GM18873 (cell line): ENCODE measurements around the gene CFAP97D2.
"Not testable (repeated sequence)": the region's sequence is repeated elsewhere in the genome, so short reads cannot be mapped to it uniquely, and the experiment has no call there.

ENCODE experiments used
- ATAC-seq: cut with Tn5 transposase; IDR thresholded peaks from one replicate; pipeline ENCODE4 v1.9.1; 2021; ENCODE audit warnings: mild to moderate bottlenecking, moderate library complexity, moderate number of reproducible peaks; ENCODE audit not compliant: unreplicated experiment, low FRiP score

Gene CFAP97D2

DNA sequence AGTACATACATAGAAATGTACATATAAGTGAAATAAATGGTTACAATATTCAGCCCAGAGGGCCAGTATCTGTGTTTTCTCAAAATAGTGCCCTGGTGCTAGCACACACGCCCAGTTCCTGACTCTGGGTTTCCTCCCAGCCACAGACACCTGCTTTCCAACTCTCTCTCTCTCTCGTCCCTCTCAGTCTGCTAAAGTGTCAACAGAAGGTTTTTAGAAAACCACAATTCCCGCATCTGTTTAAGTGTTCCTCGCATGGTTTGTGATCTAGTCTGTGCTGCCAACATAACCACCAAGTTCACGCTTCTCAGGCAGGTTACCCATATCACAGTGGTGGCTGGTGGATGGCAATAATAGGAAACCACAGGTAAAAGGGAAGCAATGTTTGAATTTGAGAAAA lies 84.5 kb downstream of the CFAP97D2 start:
- no peak for ATAC-seq

GRCh38 chr13:114264313-114264712 lies 85.3 kb downstream of the CFAP97D2 start:
- ATAC-seq: not testable (repeated sequence)

DNA sequence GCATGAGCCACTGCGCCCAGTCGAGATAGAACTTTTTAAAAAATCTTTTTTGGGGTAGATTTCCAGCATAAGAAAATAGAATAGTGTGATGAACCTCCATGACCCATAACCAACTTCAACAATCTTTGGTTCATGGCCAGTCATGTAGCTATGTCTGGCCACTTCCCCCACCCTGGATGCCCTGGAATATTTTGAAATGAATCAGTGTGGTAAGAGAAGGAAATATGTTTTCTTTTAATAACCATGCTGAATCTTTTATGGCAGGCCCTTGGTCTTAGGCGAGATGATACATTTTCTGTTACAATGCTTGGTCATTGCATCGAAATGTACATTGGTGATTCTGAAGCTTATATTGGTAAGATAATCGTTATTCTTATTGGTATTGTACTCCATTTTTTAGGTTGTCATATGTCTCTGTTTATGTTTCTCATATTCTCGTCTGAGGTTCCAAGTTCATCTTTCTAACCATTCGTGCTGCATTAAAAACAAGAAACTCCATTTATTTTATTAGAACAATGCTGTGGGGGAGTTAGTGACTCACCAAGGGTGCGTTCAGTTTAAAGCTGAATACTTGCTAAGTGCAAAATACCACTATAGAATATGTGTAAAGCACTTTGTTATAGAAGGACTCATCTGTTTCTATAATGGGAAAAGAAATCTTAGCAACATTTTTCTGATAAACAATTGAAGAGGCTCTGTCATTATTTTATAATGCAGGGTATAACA lies 86.0 kb downstream of the CFAP97D2 start:
- no peak for ATAC-seq

DNA sequence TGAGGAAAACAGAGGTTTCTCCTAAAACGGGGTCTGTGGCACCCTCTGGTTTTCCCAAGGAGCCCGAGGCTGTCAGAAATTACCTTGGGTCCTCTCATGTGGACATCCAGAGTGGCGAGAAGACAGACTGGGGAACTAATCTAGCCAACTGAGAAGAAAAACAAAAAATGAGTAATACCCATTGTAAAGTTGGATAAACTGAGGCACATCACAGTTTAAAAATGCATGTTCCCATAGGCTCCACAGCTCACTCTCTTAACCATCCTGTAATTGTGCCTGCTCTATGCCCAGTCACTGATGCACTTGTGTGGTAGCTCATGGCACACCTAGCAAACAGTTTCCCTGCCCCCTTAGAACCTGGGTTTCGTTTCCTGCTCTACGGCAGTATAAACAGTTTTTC lies 87.2 kb downstream of the CFAP97D2 start:
- ATAC-seq: no peak

- no peak for ATAC-seq
Observed at GRCh38 chr13:114268344-114269280, 89.6 kb downstream of the CFAP97D2 start.

DNA sequence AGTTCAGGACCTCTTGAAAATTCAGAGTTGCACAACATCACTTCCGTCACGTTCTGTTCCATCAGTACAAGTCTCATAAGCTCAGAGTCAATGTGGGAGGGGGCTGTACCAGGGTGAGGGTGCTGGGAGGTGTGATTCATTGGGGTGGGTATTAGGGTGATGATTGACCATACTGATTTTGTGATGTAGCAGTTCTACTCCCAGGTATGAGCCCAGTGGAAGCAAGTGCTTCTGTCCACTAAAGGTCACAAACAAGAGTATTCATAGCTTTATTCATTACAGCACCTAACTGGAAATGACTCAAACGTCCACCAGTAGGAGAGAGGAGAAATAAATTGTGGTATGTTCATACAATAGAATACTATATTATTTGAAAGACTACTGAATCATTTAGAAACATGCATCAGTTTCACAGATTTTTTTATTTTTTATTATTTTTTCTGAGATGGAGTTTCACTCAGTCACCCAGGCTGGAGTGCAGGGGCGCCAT lies 90.3 kb downstream of the CFAP97D2 start:
- no peak for ATAC-seq
